Mesothelial cell of epicardium (in vitro differentiated cells): ENCODE data around the gene MAPK13. TPM values are rescaled to one million over a fixed set of nuclear protein-coding genes. Genes with fewer than 3 reads are reported as not detected.

Experiments used
- DNase-seq, 2 experiments: peaks; one replicate each; pipeline ENCODE4 v3.0.0; 2021; ENCODE audit warnings: low spot score in 2 of 2; ENCODE audit not compliant: unreplicated experiment in 2 of 2
- H3K27ac Mint-ChIP-seq: 2 replicates; pipeline ENCODE4 v1.8.0; 2021; ENCODE audit warnings: mixed read lengths
- H3K27me3 Mint-ChIP-seq: 2 replicates; pipeline ENCODE4 v1.8.0; 2021; ENCODE audit warnings: low read depth, mixed read lengths
- H3K36me3 Mint-ChIP-seq: 2 replicates; pipeline ENCODE4 v1.8.0; 2021; ENCODE audit warnings: mixed read lengths
- H3K4me1 Mint-ChIP-seq: 2 replicates; pipeline ENCODE4 v1.8.0; 2021; ENCODE audit warnings: mixed read lengths
- H3K4me3 Mint-ChIP-seq: 2 replicates; pipeline ENCODE4 v1.8.0; 2021; ENCODE audit warnings: mild to moderate bottlenecking, moderate library complexity, mixed read lengths
- H3K9me3 Mint-ChIP-seq: 2 replicates; pipeline ENCODE4 v1.8.0; 2021; ENCODE audit warnings: mixed read lengths
- CTCF ChIP-seq: fragments of 200-600 bp; sonication (generic); IDR thresholded peaks from one replicate; pipeline ENCODE4 v1.5.0; 2021; ENCODE audit warnings: antibody characterized with exemption; ENCODE audit not compliant: unreplicated experiment
- total RNA-seq: library from RNA; stranded (reverse); gene quantifications from 3 replicates; pipeline ENCODE4 v1.2.1, GENCODE V29; 2021

Gene MAPK13
- total RNA-seq, 1 donor from 2014 or later = 20.6 TPM

GRCh38 chr6:36150283-36150682 is 20.0 kb downstream of the MAPK13 start:
- peaks cover 5% of the 10 kb centered on the region for H3K4me1 Mint-ChIP-seq
- H3K27me3 Mint-ChIP-seq = no peaks in the 10 kb centered on the region
- peaks cover 34% of the 10 kb centered on the region for H3K9me3 Mint-ChIP-seq
- peaks cover 15% of the 10 kb centered on the region for H3K36me3 Mint-ChIP-seq
- TF ChIP-seq CTCF = no peak
- DNase-seq = no peak
- no peak overlapping the region for H3K27ac Mint-ChIP-seq
- no peak overlapping the region for H3K4me3 Mint-ChIP-seq

GRCh38 chr6:36154286-36154685 is 24.0 kb downstream of the MAPK13 start:
- DNase-seq = no peak
- Mint-ChIP-seq H3K9me3 (peaks cover 33% of the 10 kb centered on the region), H3K27me3 (no peaks in the 10 kb centered on the region), H3K27ac (peak overlapping the region; percentile 5), H3K36me3 (peaks cover 19% of the 10 kb centered on the region), H3K4me3 (no peak overlapping the region), H3K4me1 (peaks cover 5% of the 10 kb centered on the region)
- no peak for TF ChIP-seq CTCF

- Mint-ChIP-seq H3K36me3 (peaks cover 19% of the 10 kb centered on the region), H3K9me3 (peaks cover 33% of the 10 kb centered on the region), H3K4me3 (no peak overlapping the region), H3K27me3 (no peaks in the 10 kb centered on the region), H3K27ac (no peak overlapping the region), H3K4me1 (peaks cover 3% of the 10 kb centered on the region)
- no peak for TF ChIP-seq CTCF
- DNase-seq = no peak
Measured at GRCh38 chr6:36155662-36156061, 25.3 kb downstream of the MAPK13 start.

GRCh38 chr6:36160147-36160760 is 29.9 kb downstream of the MAPK13 start:
- no peaks in the 10 kb centered on the region for H3K4me1 Mint-ChIP-seq

GRCh38 chr6:36169023-36170007 is 39.0 kb downstream of the MAPK13 start:
- H3K9me3 Mint-ChIP-seq = peaks cover 18% of the 10 kb centered on the region
- TF ChIP-seq CTCF = no peak
- H3K36me3 Mint-ChIP-seq = peaks cover 7% of the 10 kb centered on the region
- no peak for DNase-seq
- H3K27ac Mint-ChIP-seq = no peak overlapping the region
- H3K27me3 Mint-ChIP-seq = no peaks in the 10 kb centered on the region
- H3K4me1 Mint-ChIP-seq = no peaks in the 10 kb centered on the region
- no peak overlapping the region for H3K4me3 Mint-ChIP-seq

More at GRCh38 chr6:36160147-36160760, 29.9 kb downstream of the MAPK13 start:
- Mint-ChIP-seq H3K4me3 (no peak overlapping the region), H3K27ac (no peak overlapping the region), H3K27me3 (no peaks in the 10 kb centered on the region), H3K36me3 (peaks cover 4% of the 10 kb centered on the region), H3K9me3 (peaks cover 16% of the 10 kb centered on the region)
- no peak for TF ChIP-seq CTCF
- DNase-seq = no peak
